Loucy (cell line): ENCODE results near the gene PATZ1.
"Not testable (repeated sequence)": the region's sequence is repeated elsewhere in the genome, so short reads cannot be mapped to it uniquely, and the experiment has no call there.

Experiments
- H2AFZ ChIP-seq: fragments of 200-600 bp; sonication (generic); 2 replicates; pipeline ENCODE4 v1.6.0; 2016; ENCODE audit warnings: antibody characterized with exemption, mild to moderate bottlenecking, low read length, moderate library complexity
- H3F3A ChIP-seq: fragments of 200-600 bp; 2 replicates; pipeline ENCODE4 v1.6.0; 2016; ENCODE audit warnings: antibody characterized with exemption, low read depth, mild to moderate bottlenecking
- H3K27me3 ChIP-seq: fragments of 200-600 bp; sonication (generic); 2 replicates; pipeline ENCODE4 v1.6.1; 2014; ENCODE audit warnings: low read length, mild to moderate bottlenecking; ENCODE audit not compliant: insufficient read depth, poor library complexity, severe bottlenecking
- H3K36me3 ChIP-seq: fragments of 200-600 bp; sonication (generic); 2 replicates; pipeline ENCODE4 v1.6.1; 2016; ENCODE audit warnings: low read length; ENCODE audit not compliant: insufficient read depth
- H3K4me1 ChIP-seq: fragments of 200-600 bp; sonication (generic); 2 replicates; pipeline ENCODE4 v1.5.1; 2014; ENCODE audit warnings: low read length, mild to moderate bottlenecking; ENCODE audit not compliant: insufficient read depth, poor library complexity, severe bottlenecking
- H3K4me2 ChIP-seq: fragments of 200-600 bp; sonication (generic); 2 replicates; pipeline ENCODE4 v1.6.0; 2014; ENCODE audit warnings: antibody characterized with exemption, low read length, low read depth, mild to moderate bottlenecking; ENCODE audit not compliant: poor library complexity, severe bottlenecking
- H3K4me3 ChIP-seq: fragments of 200-600 bp; sonication (generic); 2 replicates; pipeline ENCODE4 v1.5.1; 2014; ENCODE audit warnings: low read length, mild to moderate bottlenecking, mixed read lengths; ENCODE audit not compliant: poor library complexity, severe bottlenecking
- H3K79me2 ChIP-seq: fragments of 200-600 bp; sonication (generic); 2 replicates; pipeline ENCODE4 v1.6.1; 2014; ENCODE audit warnings: low read length; ENCODE audit not compliant: insufficient read depth
- H3K9ac ChIP-seq: fragments of 200-600 bp; sonication (generic); 2 replicates; pipeline ENCODE4 v1.6.0; 2014; ENCODE audit warnings: mild to moderate bottlenecking, low read depth, low read length, moderate library complexity; ENCODE audit not compliant: poor library complexity, severe bottlenecking
- H3K9me2 ChIP-seq: fragments of 200-600 bp; sonication (generic); replicated peaks from 2 replicates; pipeline ENCODE4 v1.6.1; 2016; ENCODE audit warnings: low read depth, low read length, mixed read lengths
- H3K9me3 ChIP-seq: fragments of 200-600 bp; sonication (generic); 2 replicates; pipeline ENCODE4 v1.6.1; 2014; ENCODE audit warnings: mild to moderate bottlenecking, antibody characterized with exemption, low read length, low read depth; ENCODE audit not compliant: insufficient read depth
- H4K20me1 ChIP-seq: fragments of 200-600 bp; sonication (generic); 2 replicates; pipeline ENCODE4 v1.6.0; 2014; ENCODE audit warnings: antibody characterized with exemption, low read length, mild to moderate bottlenecking; ENCODE audit not compliant: insufficient read depth, poor library complexity, severe bottlenecking
- CTCF ChIP-seq: fragments of 200-600 bp; sonication (generic); conservative IDR thresholded peaks from 2 replicates; pipeline ENCODE4 v1.5.1; 2014; ENCODE audit warnings: mild to moderate bottlenecking, antibody characterized with exemption, low read length
- EZH2phosphoT487 ChIP-seq: fragments of 200-600 bp; IDR thresholded peaks from 2 replicates; pipeline ENCODE4 v1.6.1; 2018; ENCODE audit warnings: antibody characterized with exemption, mild to moderate bottlenecking, moderate library complexity, borderline replicate concordance

The PATZ1 gene

DNA sequence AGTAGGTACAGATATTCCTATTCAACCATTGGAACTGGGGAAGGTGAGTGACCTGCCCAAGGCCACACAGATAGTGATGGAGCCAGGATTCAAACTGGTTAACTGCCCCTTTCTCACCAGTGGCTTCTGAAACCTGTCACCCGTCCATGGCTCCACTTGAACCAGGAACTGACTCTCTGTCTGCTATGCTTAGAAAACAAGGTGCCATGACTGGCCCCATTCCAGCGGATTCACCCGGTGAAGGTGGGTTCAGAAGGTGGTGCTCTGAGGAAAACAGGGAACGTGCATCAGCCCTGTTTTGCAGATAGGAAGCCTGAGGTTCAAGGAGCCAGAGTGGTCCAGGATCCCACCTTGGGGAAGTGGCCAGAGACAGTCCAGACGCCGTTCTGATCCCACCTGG, 2.6 kb upstream of the PATZ1 start:
- Histone ChIP-seq H3K27me3 (no peaks in the 10 kb centered on the region), H3K36me3 (no peaks in the 10 kb centered on the region), H3K9me3 (no peaks in the 10 kb centered on the region), H3K4me1 (peaks cover 5% of the 10 kb centered on the region), H3F3A (no peaks in the 10 kb centered on the region), H2AFZ (no peak overlapping the region), H3K79me2 (peaks cover 41% of the 10 kb centered on the region), H3K4me3 (no peak overlapping the region), H3K4me2 (no peak overlapping the region), H4K20me1 (peaks cover 17% of the 10 kb centered on the region), H3K9me2 (no peaks in the 10 kb centered on the region), H3K9ac (no peak overlapping the region)
- no peak for TF ChIP-seq EZH2phosphoT487
- no peak for TF ChIP-seq CTCF

- H3K9me2 ChIP-seq, H2AFZ ChIP-seq, H3K9me3 ChIP-seq, H3F3A ChIP-seq, H3K27me3 ChIP-seq, H3K36me3 ChIP-seq: not testable (repeated sequence)
- H3K9ac ChIP-seq, result peak overlapping the region; percentile 99
- peaks cover 25% of the 10 kb centered on the region for H4K20me1 ChIP-seq
- peaks cover 49% of the 10 kb centered on the region for H3K79me2 ChIP-seq
- peaks cover 13% of the 10 kb centered on the region for H3K4me1 ChIP-seq
- peak overlapping the region; percentile 90 for H3K4me3 ChIP-seq
- peak overlapping the region; percentile 75 for H3K4me2 ChIP-seq
These were observed 1.8 kb upstream of the PATZ1 start for GRCh38 chr22:31348009-31348337.

- peak overlapping the region; percentile 32; the same call in 1 of the 2 replicates for H2AFZ ChIP-seq
- no peaks in the 10 kb centered on the region for H3K9me3 ChIP-seq
- H4K20me1 ChIP-seq, result peaks cover 31% of the 10 kb centered on the region
- no peaks in the 10 kb centered on the region for H3K9me2 ChIP-seq
- peak overlapping the region; percentile 75 for H3K4me2 ChIP-seq
- peaks cover 18% of the 10 kb centered on the region for H3K4me1 ChIP-seq
- H3K9ac ChIP-seq, result peak overlapping the region; percentile 99
- H3K79me2 ChIP-seq, result peaks cover 54% of the 10 kb centered on the region
- TF ChIP-seq CTCF, result no peak
- no peaks in the 10 kb centered on the region for H3K27me3 ChIP-seq
- peaks cover 2% of the 10 kb centered on the region; the same call in 1 of the 2 replicates for H3K36me3 ChIP-seq
- H3F3A ChIP-seq, result no peaks in the 10 kb centered on the region
- H3K4me3 ChIP-seq, result peak overlapping the region; percentile 90
These were observed 1.3 kb upstream of the PATZ1 start for GRCh38 chr22:31347251-31348008.

DNA sequence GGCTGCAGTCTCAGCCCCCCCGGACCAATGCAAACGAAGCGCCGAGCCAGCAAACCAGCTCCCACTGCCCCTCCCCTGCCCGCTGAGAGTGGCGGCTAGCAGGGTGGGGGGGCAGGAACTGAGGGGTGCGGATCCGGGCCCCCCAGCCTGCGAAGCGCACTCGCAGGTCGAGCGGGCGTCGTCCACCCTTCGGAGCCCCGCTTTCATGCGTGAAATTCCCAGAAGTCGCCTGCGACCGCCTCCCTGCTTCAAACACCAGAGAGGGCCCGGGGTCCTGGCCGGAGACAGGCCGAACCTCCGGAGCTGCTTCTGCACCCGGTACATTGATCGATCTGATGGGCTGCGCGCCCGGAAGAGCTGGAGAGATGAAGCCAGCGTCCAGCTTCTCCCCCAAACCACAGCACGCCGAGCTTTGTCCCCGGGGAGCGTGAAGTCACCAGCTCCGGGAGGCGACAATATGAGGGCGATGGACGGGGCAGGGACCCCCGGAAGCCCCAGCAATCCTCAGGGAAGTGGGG, 646 bp upstream of the PATZ1 start:
- Histone ChIP-seq H4K20me1 (peaks cover 37% of the 10 kb centered on the region), H3K9ac (peak overlapping the region; percentile 99), H3F3A (no peaks in the 10 kb centered on the region), H3K4me1 (peaks cover 24% of the 10 kb centered on the region), H3K4me3 (peak overlapping the region; percentile 90), H3K9me2 (no peaks in the 10 kb centered on the region), H2AFZ (peak overlapping the region; percentile 32; the same call in 1 of the 2 replicates), H3K9me3 (no peaks in the 10 kb centered on the region), H3K27me3 (no peaks in the 10 kb centered on the region), H3K79me2 (peaks cover 61% of the 10 kb centered on the region), H3K36me3 (peaks cover 8% of the 10 kb centered on the region; the same call in 1 of the 2 replicates), H3K4me2 (peak overlapping the region; percentile 75)
- TF ChIP-seq CTCF (no peak), EZH2phosphoT487 (no peak)
